Gastrocnemius medialis (tissue), 4 donors: ENCODE data around the gene KASH5.

Source experiments
- CTCF ChIP-seq, 5 experiments: fragments of 450-650 bp in 3 of 5; fragments of 200-600 bp in 2 of 5; sonication (generic) in 2 of 5; IDR thresholded peaks in 4 of 5; conservative IDR thresholded peaks in 1 of 5; 1 replicate in 4 of 5; 2 replicates in 1 of 5; pipeline ENCODE4 v1.5.1; 2016 to 2019; ENCODE audit warnings: antibody characterized with exemption in 5 of 5, mild to moderate bottlenecking in 3 of 5, moderate library complexity in 3 of 5
- POLR2A ChIP-seq, 2 donors: fragments of 450-650 bp; IDR thresholded peaks; one replicate each; pipeline ENCODE4 v1.6.1; 2017; ENCODE audit warnings: antibody characterized with exemption in 2 of 2, mild to moderate bottlenecking in 2 of 2, moderate library complexity in 2 of 2

GRCh38 chr19:49436381-49437017 lies 48.5 kb downstream of the KASH5 start:
- TF ChIP-seq CTCF (IDR thresholded peaks at IDR 0.05 in 4 of 5, conservative IDR thresholded peaks at IDR 0.05 in 1 of 5) (no peak), POLR2A (IDR thresholded peaks at IDR 0.05) (no peak)
